ENCODE results near the gene ICA1. TPM values are rescaled to one million over a fixed set of nuclear protein-coding genes. Genes with fewer than 3 reads are reported as not detected.

ICA1 gene
- total RNA-seq, 1 donor from 2014 or later: 21.9 TPM

DNA sequence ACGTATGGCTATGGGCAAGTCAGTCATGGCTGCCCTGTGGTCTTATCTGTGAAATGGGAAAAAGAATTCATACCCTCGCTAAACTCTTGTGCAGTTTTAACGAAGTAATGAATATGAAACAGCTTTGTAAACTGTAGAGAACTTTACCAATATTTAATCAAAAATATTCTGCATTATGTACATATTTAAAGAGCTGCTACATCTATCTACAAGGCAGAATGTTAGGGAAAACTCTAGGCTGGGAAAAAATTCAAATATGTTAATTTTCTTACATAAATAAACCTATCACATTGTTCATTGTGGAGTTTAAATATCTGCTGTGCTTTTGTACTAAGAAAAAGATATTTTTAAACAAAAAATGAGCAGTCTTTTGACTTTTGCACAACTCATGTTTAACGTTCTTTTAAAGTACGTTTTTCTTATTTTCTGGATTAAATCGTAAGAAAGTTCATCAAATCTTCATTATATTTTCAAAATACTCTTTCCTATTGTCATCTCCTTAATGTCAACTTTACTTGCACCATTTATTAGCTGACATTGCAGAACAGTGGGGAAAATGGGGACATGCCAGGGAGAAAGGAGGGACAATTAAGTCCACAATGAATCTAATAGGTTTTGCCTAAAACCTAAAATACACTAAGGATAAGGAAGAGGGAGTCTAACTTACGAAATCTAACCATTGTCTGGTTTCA lies 57.5 kb downstream of the ICA1 start:
- no peak for DNase-seq (ENCODE audit: low spot score)

DNA sequence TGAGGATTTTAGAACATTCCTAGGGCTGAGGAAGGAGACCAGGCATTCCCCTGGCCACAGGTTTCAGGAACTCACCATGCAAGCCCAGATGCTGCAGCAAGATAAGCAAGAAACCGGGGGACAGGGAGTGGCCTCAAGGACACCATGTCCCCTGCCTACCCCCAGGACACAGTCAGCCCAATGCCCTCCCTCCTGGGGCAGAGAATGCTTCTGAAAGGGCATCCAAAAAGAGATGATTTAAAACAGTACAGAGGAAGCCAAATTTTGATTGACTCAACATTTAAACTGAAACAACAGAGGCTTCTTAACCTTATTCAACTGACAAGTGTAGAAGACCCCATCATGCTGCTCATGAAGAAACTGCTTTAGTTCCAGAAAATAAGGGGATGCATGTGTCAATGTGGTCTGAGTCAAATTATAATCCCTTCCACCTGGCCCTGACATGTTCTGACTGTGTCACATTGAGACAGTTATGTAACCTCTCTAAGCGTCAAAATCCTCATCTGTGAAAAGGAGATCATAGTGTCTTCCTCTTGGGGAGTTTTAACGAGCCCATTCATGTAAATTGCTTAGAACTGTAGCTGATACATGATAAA lies 60.0 kb downstream of the ICA1 start:
- no peak for DNase-seq (ENCODE audit: low spot score)

- DNase-seq (ENCODE audit: low spot score): no peak
Measured at GRCh38 chr7:8200717-8201116, 61.2 kb downstream of the ICA1 start.

DNA sequence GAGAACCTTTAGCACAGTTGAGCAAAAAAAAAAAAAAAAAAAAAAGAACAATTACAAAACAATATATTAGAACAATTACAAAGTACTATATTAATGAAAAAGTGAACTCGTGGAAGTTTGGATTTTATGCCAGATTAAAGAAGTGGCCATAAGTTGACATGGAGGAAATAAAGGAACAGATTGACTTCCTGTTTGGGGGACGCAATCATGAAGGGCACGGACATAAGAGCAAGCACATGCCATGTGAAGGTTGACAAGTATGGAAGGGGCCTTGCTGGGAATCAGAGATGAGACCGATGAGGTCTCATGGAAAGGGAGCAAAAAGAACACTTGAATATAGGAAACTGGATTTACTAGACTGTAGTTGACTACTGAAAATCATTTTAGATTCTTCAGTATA lies 61.7 kb downstream of the ICA1 start:
- DNase-seq (ENCODE audit: low spot score): no peak

DNA sequence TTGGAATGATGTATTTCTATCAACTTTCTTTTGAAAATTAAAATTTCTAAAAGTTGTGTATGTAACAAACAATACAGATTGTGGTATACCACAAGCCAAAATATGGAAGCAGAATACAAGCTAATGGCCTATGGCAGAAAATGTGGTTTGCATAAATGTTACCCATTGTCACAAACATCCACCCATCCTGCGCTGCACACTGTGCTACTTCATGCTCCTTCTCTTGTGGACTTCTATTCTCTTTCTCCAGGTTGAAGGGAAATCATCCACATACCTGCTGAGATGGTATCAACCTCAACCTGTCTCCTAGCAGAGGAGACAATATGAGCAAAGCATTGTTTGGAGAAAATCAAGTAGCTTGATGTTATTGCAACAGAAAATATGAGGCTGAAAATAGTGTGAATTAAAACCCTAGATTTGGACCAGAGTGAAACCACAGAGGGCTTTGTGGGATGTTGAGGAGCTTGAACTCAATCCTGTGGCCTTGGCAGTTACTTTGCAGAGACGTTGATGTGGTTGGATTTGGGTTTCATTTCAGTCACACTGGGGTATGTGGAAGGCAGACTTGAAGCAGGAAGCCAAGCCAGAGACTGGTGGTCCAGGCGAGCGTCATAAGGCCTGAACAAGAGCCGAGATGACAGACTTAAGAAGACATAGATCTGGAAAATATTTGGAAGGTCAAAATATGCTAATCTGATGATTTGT lies 63.8 kb downstream of the ICA1 start:
- DNase-seq (ENCODE audit: low spot score): no peak

DNA sequence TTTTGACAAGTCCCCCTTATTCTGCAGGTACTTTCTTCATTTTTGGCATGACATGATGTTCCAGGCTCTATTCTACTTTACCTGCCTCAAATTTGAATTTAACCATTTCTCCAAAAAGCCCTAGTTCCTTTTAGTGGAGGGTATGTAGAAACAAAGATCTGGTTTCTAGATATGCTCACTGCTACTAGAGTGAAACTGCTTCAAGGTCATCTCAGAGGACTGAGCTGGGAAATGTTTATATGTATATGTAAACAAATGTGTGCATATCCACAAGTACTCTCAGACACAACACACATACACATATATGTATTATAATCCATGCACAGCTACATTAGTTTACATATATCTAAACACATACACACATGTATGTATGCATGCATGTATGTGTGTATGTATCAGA lies 69.1 kb downstream of the ICA1 start:
- no peak for DNase-seq (ENCODE audit: low spot score)

DNA sequence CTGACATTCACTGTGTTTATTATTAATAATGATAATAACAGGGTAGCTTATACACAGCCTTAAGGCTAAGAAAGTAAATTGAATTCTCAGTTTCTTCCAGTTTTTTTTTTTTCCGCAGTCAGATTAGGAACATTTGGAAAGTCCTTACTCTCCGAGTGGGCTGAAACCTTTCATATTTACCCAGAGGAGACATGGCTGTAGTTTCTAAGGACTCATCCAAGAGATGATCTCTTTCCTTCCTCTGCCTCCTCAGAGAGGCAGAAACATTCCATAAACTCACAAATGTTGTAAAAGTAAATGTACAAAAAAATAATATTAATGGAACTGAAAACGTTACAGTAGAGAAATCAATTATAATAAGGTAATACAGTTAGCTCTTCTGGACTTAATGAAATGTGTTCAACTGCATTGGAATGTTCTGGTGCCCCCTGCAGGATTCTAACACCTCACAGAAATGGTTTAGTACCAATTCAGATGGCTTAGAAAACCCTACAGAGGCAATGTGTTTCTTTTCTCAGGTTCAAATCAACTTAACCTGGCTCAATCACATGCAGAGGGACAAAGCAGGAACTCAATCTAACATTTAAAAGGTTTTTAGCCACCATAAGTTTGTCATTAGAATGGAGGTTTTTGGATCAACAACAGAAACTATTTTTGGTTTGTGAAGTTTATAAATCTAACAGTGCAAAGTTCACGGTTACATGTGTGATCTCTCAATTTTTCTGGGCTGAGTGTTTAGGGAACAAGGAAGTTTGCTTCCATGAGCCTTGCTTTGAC lies 71.7 kb downstream of the ICA1 start:
- no peak for DNase-seq (ENCODE audit: low spot score)

DNA sequence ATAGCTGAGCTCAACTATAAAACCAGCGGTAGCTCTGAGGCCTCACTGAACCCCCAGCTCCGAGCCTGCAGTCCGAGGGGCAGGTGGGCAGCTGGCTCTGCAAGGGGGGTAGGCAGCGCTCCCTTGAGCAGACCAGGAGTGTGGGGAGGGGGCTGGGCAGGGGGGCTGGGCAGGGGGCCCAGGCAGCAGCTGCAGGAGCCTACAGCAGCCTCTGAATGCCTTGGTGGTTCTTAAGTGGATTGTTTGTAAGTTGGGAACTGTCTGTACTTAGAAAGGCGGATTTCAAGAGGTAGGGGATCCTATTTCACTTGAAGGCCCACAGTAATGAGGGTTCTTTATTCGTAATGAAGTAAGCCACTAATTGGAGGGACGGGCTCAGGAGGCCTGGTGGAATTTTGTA lies 72.3 kb downstream of the ICA1 start:
- no peak for DNase-seq (ENCODE audit: low spot score)

DNA sequence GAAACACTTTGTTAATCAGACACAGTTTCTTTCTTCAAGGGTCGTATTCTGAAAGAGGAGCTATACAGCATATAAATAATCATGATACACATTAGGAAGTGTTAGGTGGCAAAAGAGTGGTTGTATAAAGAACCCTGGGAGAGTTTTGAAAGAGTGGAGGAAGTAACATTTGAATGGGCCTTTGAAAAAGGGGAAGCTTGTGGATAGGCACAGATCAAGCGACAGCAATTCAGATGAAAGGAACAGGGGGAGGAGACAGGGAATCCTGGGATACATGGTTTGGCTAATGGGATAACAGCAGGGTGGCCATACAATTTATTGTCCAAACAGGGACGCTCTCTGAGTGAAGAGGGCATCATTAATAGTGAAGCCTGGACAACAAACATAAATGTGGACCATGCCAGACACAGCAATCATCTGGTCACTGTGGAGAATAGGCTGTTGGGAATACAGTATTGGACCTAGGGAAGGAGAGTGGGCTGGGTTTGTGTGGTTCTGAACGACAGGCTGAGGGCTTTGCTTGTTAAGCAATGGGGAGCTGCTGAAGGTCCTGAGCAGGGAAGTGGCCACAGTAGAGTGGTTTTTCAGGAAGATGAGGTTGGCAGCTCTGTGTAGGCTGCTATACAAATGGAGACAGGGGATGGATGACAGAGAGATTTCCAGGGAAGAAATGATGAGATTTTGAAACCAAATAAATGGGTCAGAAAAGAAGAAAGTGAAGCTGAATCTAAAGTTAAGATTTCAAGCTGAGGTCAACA lies 75.9 kb downstream of the ICA1 start:
- no peak for DNase-seq (ENCODE audit: low spot score)

GRCh38 chr7:8184221-8184620 lies 77.7 kb downstream of the ICA1 start:
- DNase-seq (ENCODE audit: low spot score): no peak

DNA sequence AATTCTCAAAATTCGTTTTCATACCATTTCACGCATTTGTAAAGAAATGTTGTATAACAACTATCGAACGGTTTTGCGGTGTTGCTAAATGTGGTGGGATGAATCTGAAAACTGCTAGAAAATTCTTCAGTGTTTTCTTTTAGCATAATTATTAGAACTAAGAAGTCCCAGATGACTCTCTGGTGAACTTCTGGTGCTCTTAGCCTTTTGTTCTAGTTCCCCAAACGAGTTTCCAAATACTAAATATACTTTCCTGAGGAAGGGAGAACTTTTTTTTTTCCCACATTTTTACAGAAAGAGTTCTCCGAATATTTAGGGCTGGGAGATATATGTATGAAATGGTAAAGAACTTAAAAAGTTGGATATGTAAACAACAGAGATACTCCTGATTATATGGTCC lies 82.5 kb downstream of the ICA1 start:
- DNase-seq (ENCODE audit: low spot score): no peak

DNA sequence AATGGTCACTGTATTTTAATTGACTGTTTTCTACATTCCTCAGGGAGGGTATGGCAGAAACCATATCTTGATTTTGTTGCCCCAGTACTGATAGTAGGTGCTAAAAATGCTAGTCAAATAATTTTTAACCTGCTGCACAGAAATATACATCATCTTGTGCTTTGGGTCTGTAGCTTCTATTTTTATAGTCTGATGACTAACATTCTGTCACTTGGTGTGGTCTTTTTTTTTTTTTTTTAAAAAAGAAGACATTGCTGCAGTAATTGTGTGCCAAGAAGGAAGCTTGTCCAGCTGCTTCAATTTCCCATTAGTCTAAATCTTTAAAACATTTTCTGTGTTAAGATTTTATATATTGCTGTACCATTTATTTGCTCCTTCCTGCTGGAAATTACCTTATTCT lies 83.6 kb downstream of the ICA1 start:
- DNase-seq (ENCODE audit: low spot score): no peak

GRCh38 chr7:8177109-8177933 lies 84.6 kb downstream of the ICA1 start:
- DNase-seq (ENCODE audit: low spot score): no peak

GRCh38 chr7:8176370-8177081 lies 85.4 kb downstream of the ICA1 start:
- no peak for DNase-seq (ENCODE audit: low spot score)

- DNase-seq (ENCODE audit: low spot score): no peak
Measured at GRCh38 chr7:8175929-8176369, 86.0 kb downstream of the ICA1 start.

GRCh38 chr7:8172372-8173354 lies 89.3 kb downstream of the ICA1 start:
- DNase-seq (ENCODE audit: low spot score): no peak

DNA sequence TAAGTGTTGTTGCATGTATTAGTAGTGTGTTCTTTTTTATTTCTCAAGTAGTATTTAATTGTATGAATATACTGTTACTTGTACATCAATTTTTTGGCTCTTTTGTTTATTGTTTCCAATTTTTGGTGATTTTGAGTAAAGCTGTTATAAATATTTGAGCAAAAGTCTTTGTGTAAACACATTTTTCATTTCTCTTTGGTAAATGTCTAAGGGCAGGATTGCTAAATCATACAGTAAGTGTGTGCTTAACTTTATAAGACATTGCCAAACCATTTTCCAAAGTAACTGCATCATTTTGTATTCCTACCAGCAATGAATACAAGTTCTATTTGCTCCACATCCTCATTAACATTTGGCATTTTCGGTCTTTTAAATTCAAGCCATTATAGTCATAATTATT lies 92.8 kb downstream of the ICA1 start:
- DNase-seq (ENCODE audit: low spot score): no peak

- no peak for DNase-seq (ENCODE audit: low spot score)
Measured at GRCh38 chr7:8168336-8168735, 93.6 kb downstream of the ICA1 start.

Measured in mesenteric fat pad (tissue), 1 donor.